ENCODE results near the gene POLR2F.

GRCh38 chr22:37923927-37924326 is 29.6 kb upstream of the POLR2F start:
- no peak for TF ChIP-seq CTCF (conservative IDR thresholded peaks at IDR 0.05; ENCODE audit: low read depth, low read length)
- TF ChIP-seq EZH2 (IDR thresholded peaks at IDR 0.05; ENCODE audit: borderline replicate concordance, low read depth, low read length, poor library complexity, severe bottlenecking), result no peak
